Prostate gland (tissue), 2 donors: ENCODE data around the gene PDSS1. TPM values are rescaled to one million over a fixed set of nuclear protein-coding genes. Genes with fewer than 3 reads are reported as not detected.

ENCODE experiments used
- DNase-seq: peaks from one replicate; pipeline ENCODE4 v3.0.0-alpha.2; 2019; ENCODE audit warnings: low spot score
- H3K27ac ChIP-seq, 2 donors: fragments of 200-600 bp; sonication (generic); 2 replicates each; pipeline ENCODE4 v1.5.1; 2017 to 2019
- H3K27me3 ChIP-seq: fragments of 200-600 bp; sonication (generic); replicated peaks from 2 replicates; pipeline ENCODE4 v1.5.1; 2019; ENCODE audit not compliant: insufficient read depth
- H3K36me3 ChIP-seq, 2 donors: fragments of 200-600 bp; sonication (generic); 1 replicate in 1 of 2; 2 replicates in 1 of 2; pipeline versions ENCODE4 v1.5.1 to v1.8.1; 2017 to 2019
- H3K4me1 ChIP-seq: fragments of 200-600 bp; sonication (generic); replicated peaks from 2 replicates; pipeline ENCODE4 v1.5.1; 2019
- H3K4me3 ChIP-seq, 2 donors: fragments of 200-600 bp; sonication (generic); 2 replicates each; pipeline ENCODE4 v1.5.1; 2017 to 2019
- H3K9me3 ChIP-seq: fragments of 200-600 bp; sonication (generic); 2 replicates; pipeline ENCODE4 v1.5.1; 2017
- POLR2AphosphoS5 ChIP-seq: sonication (generic); formaldehyde crosslinking; IDR thresholded peaks from one replicate; pipeline ENCODE4 v1.6.1; 2017; ENCODE audit warnings: antibody characterized with exemption
- WGBS: methylation state at CpG from one replicate; pipeline ENCODE4 v1.1.5; 2018; 5-methylcytosine and 5-hydroxymethylcytosine counted together
- intact Hi-C: fragments of 100-400 bp; cut with DNase I; formaldehyde crosslinking; loops from one replicate; pipeline ENCODE4 v1.14.2; 2022
- small RNA-seq, 2 donors: library from RNA; depleted of rRNA; stranded (forward); fragments of <200 nt; gene quantifications; one replicate each; pipeline ENCODE3, GENCODE V24; 2016
- total RNA-seq, 2 donors: library from RNA; depleted of rRNA; stranded (reverse); fragments of >200 nt; gene quantifications; one replicate each; pipeline ENCODE4 v1.1.0, GENCODE V29; 2016

PDSS1 gene
- total RNA-seq, 2 donors from 2014 or later = 2.8 to 6.8 TPM

GRCh38 chr10:26792758-26793495 is 95.4 kb downstream of the PDSS1 start:
- H3K4me3 ChIP-seq = no peak overlapping the region
- intact Hi-C loops = no loop called here
- no peaks in the 10 kb centered on the region for H3K27me3 ChIP-seq
- no peak for TF ChIP-seq POLR2AphosphoS5
- no peaks in the 10 kb centered on the region for H3K9me3 ChIP-seq
- no peak overlapping the region for H3K27ac ChIP-seq
- no peaks in the 10 kb centered on the region for H3K4me1 ChIP-seq
- DNase-seq = no peak
- WGBS = 32% methylated on average over 2 of the region's 2 CpGs
- no peaks in the 10 kb centered on the region for H3K36me3 ChIP-seq

Small RNAs within 50 kb of the gene (small RNA-seq; reads per million reads assigned to genes)
- gene RF00191 (0 reads per million in 2 donors), gene RNU6-946P (0 reads per million in 2 donors)

Other genes with a start within 250 kb of the PDSS1 start
- gene ABI1, start 163.3 kb downstream of the PDSS1 start, total RNA-seq = 10 to 100 TPM; 37.8 to 60.6 TPM